Mononuclear cell (primary cell): Measurements from ENCODE around the gene CSMD2. TPM values are rescaled to one million over a fixed set of nuclear protein-coding genes. Genes with fewer than 3 reads are reported as not detected.

ENCODE experiments used
- H3K27me3 ChIP-seq: 2 replicates; pipeline ENCODE4 v1.6.0; 2011; ENCODE audit warnings: low read length, control low read depth; ENCODE audit not compliant: insufficient read depth
- H3K4me1 ChIP-seq: 2 replicates; pipeline ENCODE4 v1.5.1; 2011; ENCODE audit warnings: mild to moderate bottlenecking, low read length, control low read depth; ENCODE audit not compliant: insufficient read depth
- H3K4me3 ChIP-seq: 2 replicates; pipeline ENCODE4 v1.5.1; 2011; ENCODE audit warnings: mild to moderate bottlenecking, low read length, moderate library complexity
- H3K9me3 ChIP-seq: 2 replicates; pipeline ENCODE4 v1.5.1; 2011; ENCODE audit warnings: low read depth, mild to moderate bottlenecking, control low read depth, low read length
- total RNA-seq: library from RNA; depleted of rRNA; stranded (reverse); fragments of >200 nt; gene quantifications from one replicate; pipeline ENCODE4 v1.2.3, GENCODE V29; 2012

The CSMD2 gene
- total RNA-seq, 1 donor = not detected

DNA sequence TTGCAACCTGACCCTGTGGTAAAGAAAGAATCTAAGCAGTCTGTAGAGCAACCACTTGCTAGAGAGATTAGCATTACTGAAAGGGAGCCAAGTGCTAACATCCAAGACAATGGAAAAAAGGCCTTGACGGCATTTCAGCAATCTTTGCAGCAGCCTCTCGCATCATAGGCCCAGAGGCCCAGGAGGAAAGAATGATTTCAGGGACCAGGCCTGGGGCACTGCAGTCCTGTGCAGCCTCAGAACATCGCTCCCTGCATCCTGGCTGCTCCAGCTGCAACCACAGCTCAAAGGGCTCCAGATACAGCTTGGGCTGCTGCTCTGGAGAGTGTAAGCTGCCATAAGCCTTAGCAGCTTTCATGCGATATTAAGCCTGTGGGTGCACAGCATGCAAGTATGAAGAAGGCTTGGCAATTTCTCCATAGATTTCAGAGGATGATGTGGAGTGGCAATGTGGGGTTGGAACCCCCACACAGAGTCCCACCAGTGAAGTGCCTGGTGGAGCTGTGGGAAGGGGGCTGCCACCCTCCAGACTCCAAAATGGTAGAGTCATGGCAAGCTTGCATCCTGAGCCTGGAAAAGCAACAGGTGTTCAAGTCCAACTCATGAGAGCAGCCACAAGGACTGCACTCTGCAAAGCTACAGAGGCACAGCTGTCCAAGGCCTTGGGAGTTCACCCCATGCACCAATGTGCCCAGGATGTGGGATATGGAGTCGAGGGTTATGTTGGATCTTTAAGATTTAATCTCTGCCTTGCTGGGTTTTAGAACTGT is 411.8 kb downstream of the CSMD2 start:
- H3K9me3 ChIP-seq = no peaks in the 10 kb centered on the region
- no peaks in the 10 kb centered on the region for H3K27me3 ChIP-seq
- no peaks in the 10 kb centered on the region for H3K4me1 ChIP-seq
- no peak overlapping the region for H3K4me3 ChIP-seq

DNA sequence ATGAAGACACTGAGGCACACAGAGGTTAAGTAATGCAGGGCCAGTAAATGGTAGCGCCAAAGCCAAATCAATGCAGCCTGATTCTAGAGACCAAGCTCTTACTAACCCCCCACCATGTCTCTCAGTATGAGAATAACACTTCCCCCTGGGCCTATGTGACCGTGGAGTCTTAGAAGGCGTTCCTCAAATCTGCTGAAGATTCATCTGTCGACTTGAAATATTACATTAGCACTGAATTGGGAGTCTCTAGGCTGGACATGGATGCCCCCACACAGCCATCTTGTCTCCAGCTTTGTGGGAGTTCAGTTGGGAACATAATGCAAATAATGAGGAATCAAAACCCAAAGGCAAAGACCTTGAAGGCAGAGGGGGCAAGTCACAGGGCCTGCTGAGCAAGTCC is 419.1 kb downstream of the CSMD2 start:
- Histone ChIP-seq H3K9me3 (no peaks in the 10 kb centered on the region), H3K27me3 (no peaks in the 10 kb centered on the region), H3K4me3 (no peak overlapping the region), H3K4me1 (no peaks in the 10 kb centered on the region)

DNA sequence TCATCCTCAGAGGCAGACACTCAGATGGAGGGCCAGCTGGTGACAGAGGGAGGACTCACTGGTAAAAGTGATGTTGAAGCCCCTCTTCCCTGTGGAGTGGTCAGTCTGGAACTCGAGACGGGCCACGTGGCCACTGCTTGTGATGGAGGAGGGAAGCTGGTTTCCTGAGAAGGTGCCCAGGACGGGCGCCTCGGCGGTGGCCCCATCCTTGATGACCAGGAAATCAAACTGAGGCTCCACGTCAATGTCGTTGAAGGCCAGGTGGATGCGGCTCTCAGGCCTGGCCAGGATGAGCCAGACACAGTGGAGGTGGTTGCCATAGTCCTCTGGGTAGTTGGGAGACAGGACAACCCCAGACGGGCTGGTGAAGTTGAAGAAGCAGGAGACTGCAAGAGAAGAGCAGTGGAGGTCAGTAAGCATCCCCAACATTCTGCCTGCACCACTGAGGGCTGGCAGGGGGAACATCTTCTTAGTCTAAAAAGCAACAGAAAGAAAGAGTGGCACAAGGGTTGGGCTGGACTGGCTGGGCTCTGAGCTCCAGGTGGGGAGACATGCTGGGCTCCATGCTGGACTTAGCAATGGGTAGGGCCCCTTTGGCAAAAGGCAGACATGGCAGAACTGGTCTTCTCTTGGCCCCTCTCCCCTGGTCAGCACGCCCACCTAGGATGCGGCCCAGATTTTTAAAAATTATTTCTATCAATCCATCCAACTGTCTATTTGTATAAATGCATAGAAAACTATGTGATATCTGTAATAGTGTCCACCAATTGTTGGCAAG is 421.6 kb downstream of the CSMD2 start:
- no peaks in the 10 kb centered on the region for H3K27me3 ChIP-seq
- no peaks in the 10 kb centered on the region for H3K4me1 ChIP-seq
- no peaks in the 10 kb centered on the region for H3K9me3 ChIP-seq
- H3K4me3 ChIP-seq = no peak overlapping the region

DNA sequence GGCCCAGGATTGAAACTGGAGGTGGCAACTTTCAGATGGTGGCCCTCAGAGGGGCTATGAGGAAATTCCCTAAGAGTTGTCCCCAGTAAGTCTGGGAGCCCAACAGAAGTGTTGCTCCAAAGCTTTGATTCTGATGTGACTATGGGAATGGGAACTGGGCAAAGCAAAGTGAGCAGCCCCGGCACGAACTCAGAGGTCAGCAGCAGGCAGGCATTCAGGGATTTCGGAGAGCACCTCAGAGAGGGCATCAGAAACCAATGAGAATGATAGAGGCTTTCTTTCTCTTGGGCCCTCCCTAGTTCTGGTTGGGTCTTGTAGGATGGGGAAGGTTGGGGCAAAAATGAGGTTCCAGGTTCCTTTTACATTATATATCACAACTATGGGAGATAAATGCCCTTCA is 422.4 kb downstream of the CSMD2 start:
- Histone ChIP-seq H3K4me3 (no peak overlapping the region), H3K27me3 (no peaks in the 10 kb centered on the region), H3K9me3 (no peaks in the 10 kb centered on the region), H3K4me1 (no peaks in the 10 kb centered on the region)

DNA sequence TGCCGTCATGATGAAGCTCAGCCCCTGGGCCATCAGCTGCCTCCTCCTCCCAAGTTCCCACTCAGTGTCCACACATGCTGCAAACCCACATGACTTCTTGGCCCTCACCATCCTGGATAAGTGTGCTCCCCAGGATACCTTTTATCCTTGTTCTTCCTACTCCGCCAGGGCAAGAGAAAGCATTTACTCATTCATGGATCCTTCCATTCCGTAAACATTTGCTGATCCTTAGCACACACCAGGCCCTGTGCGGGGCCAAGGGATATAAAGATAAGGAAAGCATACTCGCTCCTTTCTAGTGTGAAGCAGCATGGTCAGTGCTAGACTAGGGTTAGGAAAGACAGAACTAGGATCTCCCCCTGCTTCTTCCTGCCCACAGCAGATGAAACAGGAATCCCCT is 423.3 kb downstream of the CSMD2 start:
- Histone ChIP-seq H3K9me3 (no peaks in the 10 kb centered on the region), H3K4me3 (no peak overlapping the region), H3K27me3 (no peaks in the 10 kb centered on the region), H3K4me1 (no peaks in the 10 kb centered on the region)

DNA sequence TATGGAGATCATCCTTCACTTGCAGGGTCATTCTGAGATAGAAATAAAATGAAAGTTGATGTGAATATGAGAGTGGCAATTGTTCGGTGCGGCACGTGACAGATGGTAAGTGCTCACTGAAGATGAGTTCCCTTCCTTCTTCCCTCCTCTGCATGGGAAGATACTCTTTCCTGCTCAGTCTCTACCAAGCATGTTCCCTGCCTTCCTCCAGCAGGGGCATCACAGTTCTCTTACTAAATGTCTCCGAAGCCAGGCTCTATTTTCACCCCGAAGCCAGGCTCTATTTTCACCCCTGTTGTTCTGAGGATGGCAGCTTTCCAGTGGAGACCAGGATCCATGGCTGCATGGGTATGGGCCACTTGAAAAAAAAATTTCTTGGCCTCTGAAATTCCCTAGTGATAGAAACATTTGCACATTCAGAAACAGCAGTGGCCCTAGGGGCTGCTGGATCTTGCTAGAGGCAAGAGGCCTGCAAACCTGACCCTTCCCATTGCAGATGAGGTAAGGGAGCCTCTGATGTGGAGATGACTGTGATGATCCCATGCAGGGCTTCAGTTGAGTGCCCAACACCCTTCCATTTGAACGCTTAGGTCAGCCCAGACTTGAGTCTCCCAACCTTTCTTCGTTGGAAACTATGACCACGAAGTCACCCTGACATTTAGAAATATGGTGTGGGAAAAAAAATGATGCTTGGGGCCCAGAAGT is 424.8 kb downstream of the CSMD2 start:
- no peak overlapping the region for H3K4me3 ChIP-seq
- H3K27me3 ChIP-seq = no peaks in the 10 kb centered on the region
- no peaks in the 10 kb centered on the region for H3K9me3 ChIP-seq
- H3K4me1 ChIP-seq = no peaks in the 10 kb centered on the region

DNA sequence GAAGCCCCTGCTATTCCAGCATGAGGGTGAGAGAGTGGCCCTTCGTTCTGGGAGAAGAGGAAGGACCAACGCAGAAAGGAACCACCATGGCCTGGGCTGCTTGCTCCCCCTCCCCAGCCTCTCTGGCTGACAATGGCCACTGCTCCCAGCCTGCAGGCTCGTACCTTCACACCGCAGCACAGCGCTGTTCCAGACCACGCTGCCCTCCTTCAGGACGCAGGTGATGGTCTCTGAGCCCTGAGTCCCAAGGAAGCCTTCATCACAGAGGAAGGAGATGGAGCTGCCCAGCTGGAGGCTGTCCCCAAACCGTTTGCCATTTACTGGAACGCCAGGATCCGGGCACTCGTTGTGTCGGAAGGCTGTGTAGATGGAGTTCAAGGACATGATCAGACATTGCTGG is 426.1 kb downstream of the CSMD2 start:
- Histone ChIP-seq H3K27me3 (no peaks in the 10 kb centered on the region), H3K4me3 (no peak overlapping the region), H3K9me3 (no peaks in the 10 kb centered on the region), H3K4me1 (no peaks in the 10 kb centered on the region)

DNA sequence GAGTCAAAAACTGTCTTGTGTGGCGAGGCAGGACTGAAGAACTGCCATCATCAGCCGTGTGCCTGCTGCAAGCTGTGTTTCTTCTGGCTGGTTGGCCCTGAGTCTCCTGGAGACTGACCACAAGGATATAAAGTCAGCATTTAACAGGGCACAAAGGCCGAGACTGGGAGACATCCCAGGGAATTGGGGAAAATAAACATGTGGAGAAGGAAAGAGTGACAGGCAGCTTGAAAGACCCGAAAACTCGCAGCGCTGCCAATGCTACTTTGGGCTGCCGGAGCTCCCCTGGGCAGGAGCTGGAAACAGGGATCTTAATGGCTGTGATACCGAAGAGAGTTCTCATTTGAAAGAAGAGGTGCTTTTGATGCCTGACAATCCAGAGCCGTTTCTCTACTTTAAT is 426.5 kb downstream of the CSMD2 start:
- H3K9me3 ChIP-seq = no peaks in the 10 kb centered on the region
- no peak overlapping the region for H3K4me3 ChIP-seq
- no peaks in the 10 kb centered on the region for H3K27me3 ChIP-seq
- no peaks in the 10 kb centered on the region for H3K4me1 ChIP-seq

DNA sequence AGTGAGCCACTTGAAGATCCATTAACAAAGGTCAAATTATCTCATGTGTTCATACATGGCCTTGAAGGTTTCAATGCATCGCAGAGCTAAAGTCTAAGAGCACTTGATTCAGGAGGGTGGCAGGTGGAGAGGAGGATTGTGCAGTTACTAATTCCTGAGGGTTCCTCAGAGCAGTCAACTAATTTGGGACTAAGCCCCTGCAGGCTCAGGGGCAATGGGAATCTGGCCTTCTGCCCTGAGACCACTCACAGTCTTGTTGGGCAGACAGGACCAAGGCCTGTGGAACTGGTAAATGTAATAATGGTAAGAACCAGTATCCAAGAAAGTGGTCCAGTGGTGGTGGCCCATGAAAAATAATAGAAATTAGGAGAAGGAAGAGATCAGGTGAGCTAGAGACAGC is 428.5 kb downstream of the CSMD2 start:
- Histone ChIP-seq H3K4me1 (no peaks in the 10 kb centered on the region), H3K9me3 (no peaks in the 10 kb centered on the region), H3K4me3 (no peak overlapping the region), H3K27me3 (no peaks in the 10 kb centered on the region)

DNA sequence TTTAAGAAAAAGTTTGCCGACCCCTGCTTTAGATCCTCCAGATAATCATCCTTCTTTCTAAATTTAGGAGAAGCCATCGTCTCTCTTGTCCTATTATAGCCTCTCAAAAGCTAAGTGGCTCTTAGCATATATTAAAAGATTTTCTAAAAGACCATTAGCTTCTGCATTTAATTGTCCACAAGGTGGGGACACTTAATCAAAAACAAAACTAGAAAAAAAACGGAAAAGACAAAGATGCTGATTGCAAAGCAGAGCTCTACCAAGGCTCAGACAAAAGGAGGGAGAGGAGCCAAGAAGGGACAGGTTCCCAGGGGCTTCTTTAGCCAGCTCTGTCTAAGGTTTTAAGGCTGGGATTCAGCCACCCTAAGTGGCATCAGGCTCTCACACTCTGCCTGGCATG is 429.4 kb downstream of the CSMD2 start:
- Histone ChIP-seq H3K27me3 (no peaks in the 10 kb centered on the region), H3K9me3 (no peaks in the 10 kb centered on the region), H3K4me3 (no peak overlapping the region), H3K4me1 (no peaks in the 10 kb centered on the region)

DNA sequence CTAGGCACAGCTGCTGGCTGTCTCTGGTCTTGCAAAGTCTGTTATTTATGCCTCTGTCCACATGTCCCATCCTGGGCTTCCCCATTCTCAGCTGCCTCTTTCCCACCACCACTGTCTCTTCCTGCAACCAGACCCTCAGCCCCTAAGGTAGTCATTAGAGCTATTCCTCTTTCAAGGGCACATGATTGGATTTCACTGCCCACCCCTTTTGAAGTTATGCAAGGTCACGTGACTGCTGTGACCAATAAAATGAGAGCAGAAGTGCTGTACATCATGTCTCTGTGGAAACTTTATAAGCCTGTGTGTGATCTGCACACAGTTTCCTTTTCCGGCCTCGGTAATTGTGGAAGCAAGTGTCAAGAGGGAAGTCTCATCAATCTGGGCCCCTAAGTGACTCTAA is 437.7 kb downstream of the CSMD2 start:
- H3K4me3 ChIP-seq = no peak overlapping the region
- no peaks in the 10 kb centered on the region for H3K27me3 ChIP-seq
- H3K4me1 ChIP-seq = no peaks in the 10 kb centered on the region
- no peaks in the 10 kb centered on the region for H3K9me3 ChIP-seq

DNA sequence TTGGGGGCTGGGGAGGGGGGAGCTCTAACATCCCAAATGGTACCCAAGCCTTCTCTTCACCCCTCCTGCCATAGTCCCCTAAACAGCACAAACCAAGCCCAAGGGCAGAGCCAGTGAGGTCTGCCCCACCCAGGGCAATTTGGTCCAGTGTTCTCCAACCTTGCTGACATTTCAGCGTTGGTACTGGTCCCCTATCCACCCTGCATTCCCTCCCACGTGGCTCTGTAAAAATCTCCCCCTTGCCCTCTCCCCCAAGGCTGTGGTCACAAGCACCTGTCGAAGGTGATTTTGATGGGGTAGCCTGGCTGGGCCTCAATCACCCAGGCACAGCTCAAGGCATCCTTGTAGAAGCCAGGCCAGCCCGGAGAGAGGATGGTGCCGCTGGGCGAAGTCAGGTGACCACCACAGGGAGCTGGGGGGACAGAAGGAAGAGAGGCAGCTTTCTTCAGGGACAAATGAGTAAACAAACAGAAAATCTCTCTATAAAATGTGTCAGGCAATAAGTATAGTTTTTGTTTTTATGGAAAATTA is 438.7 kb downstream of the CSMD2 start:
- Histone ChIP-seq H3K9me3 (no peaks in the 10 kb centered on the region), H3K4me1 (no peaks in the 10 kb centered on the region), H3K4me3 (no peak overlapping the region), H3K27me3 (no peaks in the 10 kb centered on the region)

DNA sequence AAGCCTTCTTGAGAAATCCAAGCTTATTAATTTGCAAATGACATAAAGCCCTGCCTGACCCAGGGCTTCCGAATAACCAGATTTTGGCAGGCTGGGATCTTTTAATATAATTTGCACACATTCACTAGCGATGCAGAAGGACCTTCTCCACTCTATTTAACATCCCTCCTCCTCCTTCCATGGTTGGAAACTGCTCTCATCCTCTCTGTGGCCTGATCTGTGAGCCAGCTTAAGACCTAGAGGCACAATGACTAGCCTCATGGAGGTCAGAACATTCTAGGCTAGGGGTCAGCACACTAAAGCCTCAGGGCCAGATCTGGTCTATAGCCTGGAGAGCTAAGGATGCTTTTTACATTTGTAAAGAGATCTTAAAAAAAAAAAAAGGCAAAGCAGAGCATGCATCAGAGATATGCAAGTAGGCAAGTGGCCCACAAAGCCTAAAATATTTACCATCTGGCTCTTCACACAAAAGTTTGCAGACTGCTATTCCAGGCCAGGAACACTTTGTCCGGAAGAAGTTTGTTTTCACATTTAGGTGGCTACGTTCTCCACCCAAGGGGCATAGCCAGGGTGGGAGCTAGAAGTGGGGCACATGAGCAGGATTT is 439.4 kb downstream of the CSMD2 start:
- no peak overlapping the region for H3K4me3 ChIP-seq
- H3K27me3 ChIP-seq = no peaks in the 10 kb centered on the region

DNA sequence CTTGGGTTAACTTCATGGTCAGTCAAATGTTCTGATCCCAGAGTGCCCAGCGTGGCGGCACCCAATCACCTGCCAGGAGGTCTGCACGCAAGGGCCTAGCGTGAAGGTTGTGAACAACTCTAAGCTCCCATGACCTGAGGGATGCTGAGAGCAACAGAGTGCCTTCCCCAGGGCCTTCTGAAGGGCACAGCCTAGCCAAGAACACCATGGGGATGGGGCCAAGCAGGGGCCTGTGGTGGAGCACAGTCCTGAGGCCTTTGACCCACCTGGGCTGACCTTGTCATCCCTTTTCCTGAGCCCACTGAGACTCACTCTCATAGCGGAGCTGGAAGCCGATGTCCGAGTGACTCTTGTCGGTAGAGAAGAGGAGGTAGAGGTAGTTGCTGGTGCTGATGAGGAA is 440.0 kb downstream of the CSMD2 start:
- no peaks in the 10 kb centered on the region for H3K27me3 ChIP-seq
- no peaks in the 10 kb centered on the region for H3K4me1 ChIP-seq
- H3K4me3 ChIP-seq = no peak overlapping the region
- no peaks in the 10 kb centered on the region for H3K9me3 ChIP-seq

More for the DNA sequence above, 439.4 kb downstream of the CSMD2 start:
- Histone ChIP-seq H3K4me1 (no peaks in the 10 kb centered on the region), H3K9me3 (no peaks in the 10 kb centered on the region)

DNA sequence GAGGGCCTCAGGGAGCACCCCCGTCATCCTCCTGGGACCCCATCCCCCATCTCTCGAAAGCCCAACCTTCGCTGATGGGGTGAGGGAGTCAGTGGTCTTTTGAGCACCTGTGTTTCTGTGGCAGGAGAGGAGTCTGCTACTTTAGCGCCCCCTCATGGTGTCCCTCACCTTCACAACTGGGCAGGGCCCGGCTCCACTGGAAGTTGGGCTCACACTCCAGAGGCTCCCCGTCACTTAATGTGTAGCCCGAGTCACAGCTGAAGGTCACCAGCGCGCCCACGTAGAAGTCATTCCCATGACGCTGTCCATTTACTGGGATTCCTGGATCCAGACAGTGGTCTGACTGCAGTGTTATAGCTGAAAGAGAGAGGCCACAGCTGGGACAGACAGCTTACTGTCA is 440.7 kb downstream of the CSMD2 start:
- H3K4me3 ChIP-seq = no peak overlapping the region
- no peaks in the 10 kb centered on the region for H3K9me3 ChIP-seq

More for the DNA sequence above, 440.7 kb downstream of the CSMD2 start:
- Histone ChIP-seq H3K4me1 (no peaks in the 10 kb centered on the region), H3K27me3 (no peaks in the 10 kb centered on the region)
